B cell (primary cell): ENCODE results near the gene KRTAP3-1. TPM values are rescaled to one million over a fixed set of nuclear protein-coding genes. Genes with fewer than 3 reads are reported as not detected.
"Not testable (repeated sequence)": the region's sequence is repeated elsewhere in the genome, so short reads cannot be mapped to it uniquely, and the experiment has no call there.

ENCODE experiments used
- ATAC-seq: fragments of 200-7000 bp; cut with Tn5 transposase; one replicate; pipeline ENCODE4 v1.10.0; 2021; ENCODE audit warnings: low read depth, mild to moderate bottlenecking, moderate number of reproducible peaks, moderate library complexity
- CTCF ChIA-PET: fragments of 350-600 bp; sonication (Branson Sonifier 250); formaldehyde crosslinking; loops from one replicate; lab custom pipeline; 2021; ENCODE audit warnings: antibody characterized with exemption, inconsistent platforms; lab: Charles Lee
- POLR2A ChIA-PET: fragments of 350-600 bp; sonication (Branson Sonifier 250); formaldehyde crosslinking; loops from one replicate; lab custom pipeline; 2021; ENCODE audit warnings: antibody characterized with exemption; lab: Charles Lee
- DNase-seq: peaks from one replicate; pipeline ENCODE4 v3.0.0; 2013
- H2AFZ ChIP-seq: 2 replicates; pipeline ENCODE4 v1.6.1; 2012; ENCODE audit warnings: mild to moderate bottlenecking, low read depth, low read length; ENCODE audit not compliant: insufficient read depth, poor library complexity, severe bottlenecking
- H3K27ac ChIP-seq, 2 donors: 1 replicate in 1 of 2; 2 replicates in 1 of 2; pipeline ENCODE4 v1.5.1; 2012 to 2013; ENCODE audit warnings: low read length in 2 of 2, mild to moderate bottlenecking in 2 of 2, moderate library complexity in 1 of 2
- H3K27me3 ChIP-seq, 4 experiments: fragments of 200-600 bp in 1 of 4; sonication (generic) in 1 of 4; replicated peaks in 1 of 4; 1 replicate in 2 of 4; 2 replicates in 2 of 4; pipeline versions ENCODE4 v1.6.1 to v1.7.0; 2013 to 2016; ENCODE audit warnings: low read length in 3 of 4, mild to moderate bottlenecking in 2 of 4, mixed read lengths in 1 of 4, moderate library complexity in 1 of 4; ENCODE audit not compliant: insufficient read depth in 4 of 4, control insufficient read depth in 3 of 4; ENCODE audit errors: control extremely low read depth in 1 of 4
- H3K36me3 ChIP-seq, 2 experiments: replicated peaks in 1 of 2; 1 replicate in 1 of 2; 2 replicates in 1 of 2; pipeline versions ENCODE4 v1.6.1 to v1.7.1; 2013; ENCODE audit warnings: low read length in 1 of 2; ENCODE audit not compliant: insufficient read depth in 2 of 2, control insufficient read depth in 1 of 2; ENCODE audit errors: control extremely low read depth in 1 of 2, extremely low read depth in 1 of 2
- H3K4me1 ChIP-seq, 2 donors: fragments of 200-600 bp in 1 of 2; sonication (generic) in 1 of 2; 1 replicate in 1 of 2; 2 replicates in 1 of 2; pipeline versions ENCODE4 v1.5.1 to v1.6.1; 2013 to 2017; ENCODE audit warnings: low read length in 2 of 2; ENCODE audit not compliant: control insufficient read depth in 2 of 2, insufficient read depth in 2 of 2
- H3K4me2 ChIP-seq: replicated peaks from 2 replicates; pipeline ENCODE3; 2012; ENCODE audit warnings: mild to moderate bottlenecking, low read depth, low read length; ENCODE audit not compliant: poor library complexity, severe bottlenecking
- H3K4me3 ChIP-seq, 5 experiments: fragments of 200-600 bp in 1 of 5; sonication (generic) in 1 of 5; 1 replicate in 3 of 5; 2 replicates in 2 of 5; pipeline versions ENCODE4 v1.5.1 to v1.7.0; 2011 to 2016; ENCODE audit warnings: low read length in 4 of 5, mild to moderate bottlenecking in 4 of 5, low read depth in 2 of 5, control low read depth in 1 of 5, moderate library complexity in 1 of 5; ENCODE audit not compliant: insufficient read depth in 1 of 5; ENCODE audit errors: control extremely low read depth in 1 of 5, extremely low read depth in 1 of 5
- H3K79me2 ChIP-seq: fragments of 200-600 bp; sonication (generic); one replicate; pipeline ENCODE4 v1.6.0; 2016; ENCODE audit warnings: low read length; ENCODE audit not compliant: control insufficient read depth, insufficient read depth
- H3K9ac ChIP-seq: fragments of 200-600 bp; sonication (generic); 2 replicates; pipeline ENCODE4 v1.6.1; 2017; ENCODE audit warnings: mild to moderate bottlenecking, low read length, moderate library complexity
- H3K9me3 ChIP-seq, 3 donors: one replicate each; pipeline versions ENCODE4 v1.6.1 to v1.7.1; 2013; ENCODE audit warnings: low read length in 2 of 3; ENCODE audit not compliant: control insufficient read depth in 2 of 3, insufficient read depth in 1 of 3; ENCODE audit errors: control extremely low read depth in 1 of 3
- H4K20me1 ChIP-seq: 2 replicates; pipeline ENCODE4 v1.6.0; 2012; ENCODE audit warnings: mild to moderate bottlenecking, low read length; ENCODE audit not compliant: insufficient read depth, control insufficient read depth, poor library complexity, severe bottlenecking
- H3K27ac Mint-ChIP-seq: one replicate; pipeline ENCODE4 v1.8.0; 2021; ENCODE audit warnings: mixed read lengths
- H3K27me3 Mint-ChIP-seq: one replicate; pipeline ENCODE4 v1.8.0; 2021; ENCODE audit warnings: mixed read lengths
- H3K4me1 Mint-ChIP-seq: one replicate; pipeline ENCODE4 v1.8.0; 2021; ENCODE audit warnings: mixed read lengths
- H3K4me3 Mint-ChIP-seq: one replicate; pipeline ENCODE4 v1.8.0; 2021; ENCODE audit warnings: mixed read lengths
- H3K9me3 Mint-ChIP-seq: one replicate; pipeline ENCODE4 v1.8.0; 2022; ENCODE audit warnings: mixed read lengths; ENCODE audit not compliant: insufficient read depth
- EZH2 ChIP-seq: IDR thresholded peaks from 2 replicates; pipeline ENCODE4 v1.6.1; 2012; ENCODE audit warnings: borderline replicate concordance, low read depth, mild to moderate bottlenecking, moderate library complexity, low read length; ENCODE audit not compliant: insufficient read depth, poor library complexity, severe bottlenecking
- WGBS: methylation state at CpG from one replicate; pipeline ENCODE4 v1.1.5; 2013; ENCODE audit warnings: missing lambda C conversion rate; ENCODE audit not compliant: insufficient coverage; 5-methylcytosine and 5-hydroxymethylcytosine counted together
- intact Hi-C: fragments of 100-400 bp; cut with micrococcal nuclease; formaldehyde crosslinking; loops from one replicate; pipeline ENCODE4 v1.10.0; 2022
- polyA plus RNA-seq: library from polyadenylated mRNA; depleted of rRNA; stranded (reverse); fragments of >200 nt; gene quantifications from 2 replicates; pipeline ENCODE4 v1.2.3, GENCODE V29; 2012
- total RNA-seq, 2 donors: library from RNA; stranded (reverse); fragments of 120-200 nt in 1 of 2; gene quantifications; 1 replicate in 1 of 2; 2 replicates in 1 of 2; pipeline versions ENCODE4 v1.2.3 to v1.2.4, GENCODE V29; 2013 to 2022
- TF ChIP-seq, protein P1 (sequence below): fragments of 200-600 bp; IDR thresholded peaks from one replicate; pipeline ENCODE4 v1.8.0; 2022; ENCODE audit warnings: antibody characterized with exemption, mild to moderate bottlenecking

The KRTAP3-1 gene
- total and polyA plus RNA-seq, 2 donors (not counting 1 experiment from before 2014, with no cell fraction given): not detected

GRCh38 chr17:41037853-41038350 lies 29.0 kb upstream of the KRTAP3-1 start:
- H3K9me3 ChIP-seq: peaks cover 0 to 3% (median 0%) of the 10 kb centered on the region in 3 donors
- H3K4me1 Mint-ChIP-seq: no peaks in the 10 kb centered on the region
- peaks cover 5% of the 10 kb centered on the region for H3K9me3 Mint-ChIP-seq
- no peak overlapping the region for H3K27ac Mint-ChIP-seq
- 80% methylated on average over 1 of the region's 2 CpGs for WGBS
- no peaks in the 10 kb centered on the region for H3K36me3 ChIP-seq
- peaks cover 0 to 4% (median 0%) of the 10 kb centered on the region in 4 experiments for H3K27me3 ChIP-seq
- H3K27ac ChIP-seq: no peak overlapping the region
- ATAC-seq: no peak
- no peak overlapping the region for H3K4me2 ChIP-seq
- H3K27me3 Mint-ChIP-seq: peaks cover 39% of the 10 kb centered on the region
- DNase-seq: no peak
- H3K4me1 ChIP-seq: no peaks in the 10 kb centered on the region
- no peak overlapping the region for H3K4me3 Mint-ChIP-seq
- H3K9ac ChIP-seq: no peak overlapping the region
- POLR2A ChIA-PET: no interaction called here
- no peaks in the 10 kb centered on the region for H4K20me1 ChIP-seq
- no peaks in the 10 kb centered on the region for H3K79me2 ChIP-seq
- no peak overlapping the region for H2AFZ ChIP-seq
- CTCF ChIA-PET: no interaction called here
- no peak for TF ChIP-seq EZH2
- TF ChIP-seq, protein P1, sequence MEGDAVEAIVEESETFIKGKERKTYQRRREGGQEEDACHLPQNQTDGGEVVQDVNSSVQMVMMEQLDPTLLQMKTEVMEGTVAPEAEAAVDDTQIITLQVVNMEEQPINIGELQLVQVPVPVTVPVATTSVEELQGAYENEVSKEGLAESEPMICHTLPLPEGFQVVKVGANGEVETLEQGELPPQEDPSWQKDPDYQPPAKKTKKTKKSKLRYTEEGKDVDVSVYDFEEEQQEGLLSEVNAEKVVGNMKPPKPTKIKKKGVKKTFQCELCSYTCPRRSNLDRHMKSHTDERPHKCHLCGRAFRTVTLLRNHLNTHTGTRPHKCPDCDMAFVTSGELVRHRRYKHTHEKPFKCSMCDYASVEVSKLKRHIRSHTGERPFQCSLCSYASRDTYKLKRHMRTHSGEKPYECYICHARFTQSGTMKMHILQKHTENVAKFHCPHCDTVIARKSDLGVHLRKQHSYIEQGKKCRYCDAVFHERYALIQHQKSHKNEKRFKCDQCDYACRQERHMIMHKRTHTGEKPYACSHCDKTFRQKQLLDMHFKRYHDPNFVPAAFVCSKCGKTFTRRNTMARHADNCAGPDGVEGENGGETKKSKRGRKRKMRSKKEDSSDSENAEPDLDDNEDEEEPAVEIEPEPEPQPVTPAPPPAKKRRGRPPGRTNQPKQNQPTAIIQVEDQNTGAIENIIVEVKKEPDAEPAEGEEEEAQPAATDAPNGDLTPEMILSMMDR: no peak
- intact Hi-C loops: no loop called here
- H3K4me3 ChIP-seq: no peak overlapping the region

- POLR2A ChIA-PET, H3K4me2 ChIP-seq, H3K4me1 Mint-ChIP-seq, H3K27ac ChIP-seq, H3K79me2 ChIP-seq, H3K9ac ChIP-seq, ATAC-seq, H3K27ac Mint-ChIP-seq, H2AFZ ChIP-seq, CTCF ChIA-PET, H3K9me3 Mint-ChIP-seq, H3K9me3 ChIP-seq, H3K27me3 ChIP-seq, H3K4me3 Mint-ChIP-seq, H3K36me3 ChIP-seq, DNase-seq, H4K20me1 ChIP-seq, intact Hi-C loops, H3K4me3 ChIP-seq, H3K4me1 ChIP-seq: not testable (repeated sequence)
- 79% methylated on average over 6 of the region's 10 CpGs for WGBS
- H3K27me3 Mint-ChIP-seq: peaks cover 37% of the 10 kb centered on the region
Measured at GRCh38 chr17:41034346-41034935, 25.5 kb upstream of the KRTAP3-1 start, which contains the start of gene KRTAP1-3. KRTAP1-3 (minus strand) TSS chr17:41034874; CDS start chr17:41034821, 53 bp downstream.
